ENCODE results near the gene UBR2.

Gene UBR2

DNA sequence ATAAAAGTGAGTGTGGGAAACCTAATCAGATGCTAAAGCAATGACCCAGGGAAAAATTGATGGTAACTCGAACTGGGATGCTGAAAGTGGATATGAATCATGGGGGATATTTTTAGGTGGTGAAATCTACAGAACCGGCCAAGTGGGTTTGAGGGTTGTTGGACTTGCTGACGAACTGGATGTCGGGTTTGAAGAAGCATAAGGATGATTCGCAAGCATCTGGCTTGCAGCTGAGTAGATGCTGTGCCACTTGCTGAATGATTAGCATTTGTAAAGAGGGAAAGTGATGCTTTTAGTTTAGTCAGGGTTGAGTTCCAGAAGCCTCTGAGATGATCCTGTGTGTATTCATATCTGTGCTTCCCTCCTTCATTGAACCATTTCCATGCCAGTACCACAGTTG lies 54.9 kb downstream of the UBR2 start:
- no peak for DNase-seq

DNA sequence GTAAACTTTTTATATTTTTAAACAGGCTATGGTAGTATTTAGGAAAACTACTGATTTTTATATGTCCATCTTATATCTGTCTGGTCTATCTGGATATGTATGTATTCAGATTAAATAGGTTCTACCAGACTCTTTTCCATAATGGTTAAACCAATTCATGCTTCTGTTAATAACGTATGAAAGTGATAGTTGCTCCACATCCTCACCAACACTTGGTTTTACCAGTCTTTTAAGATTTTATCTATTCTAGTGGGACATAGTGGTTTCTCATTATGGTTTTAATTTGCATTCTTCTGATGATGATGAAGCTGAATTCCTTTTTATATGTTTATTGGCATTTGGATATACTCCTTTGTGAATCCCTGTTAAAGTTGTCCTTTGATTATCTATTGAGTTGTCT lies 56.1 kb downstream of the UBR2 start:
- DNase-seq, result no peak

DNA sequence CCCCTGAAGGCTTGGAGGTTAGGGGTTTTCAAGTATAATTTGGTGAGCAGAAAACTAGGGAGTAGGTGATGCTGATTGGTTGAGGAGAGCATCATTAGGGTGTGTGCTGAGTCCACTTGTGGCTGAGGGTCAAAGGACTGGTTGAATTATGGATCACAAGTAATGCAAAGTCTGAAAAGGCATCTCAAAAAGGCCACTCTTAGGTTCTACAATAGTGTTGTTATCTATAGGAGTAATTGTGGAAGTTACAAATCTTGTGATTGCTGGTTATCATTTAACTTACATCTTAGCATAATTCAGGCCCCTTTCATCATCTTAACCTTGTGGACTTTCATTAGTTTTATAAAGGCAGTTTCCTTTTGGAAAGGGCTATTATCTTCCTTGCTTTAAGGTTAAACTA lies 60.8 kb downstream of the UBR2 start:
- DNase-seq, result no peak

DNA sequence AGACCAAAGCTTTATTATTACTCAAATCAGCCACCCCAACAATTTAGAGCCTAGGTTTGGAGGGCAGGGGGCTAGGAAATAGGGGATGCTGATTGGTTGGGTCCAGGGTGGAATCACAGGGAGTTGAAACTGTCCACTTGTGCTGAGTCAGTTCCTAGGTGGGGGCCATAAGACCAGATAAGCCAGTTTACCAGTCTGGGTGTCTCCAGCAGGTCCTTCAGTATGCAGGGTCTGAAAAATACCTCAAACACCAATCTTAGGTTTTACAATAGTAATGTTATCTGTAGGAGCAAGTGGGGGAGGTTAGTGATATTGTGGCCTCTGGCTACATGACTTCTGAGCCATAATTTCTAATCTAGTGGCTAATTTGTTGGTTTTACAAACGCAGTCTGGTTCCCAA lies 63.2 kb downstream of the UBR2 start:
- peak; percentile 39 for DNase-seq

- DNase-seq, result peak; percentile 13
Measured at GRCh38 chr6:42627674-42628073, 63.8 kb downstream of the UBR2 start.

GRCh38 chr6:42628604-42629003 lies 64.8 kb downstream of the UBR2 start:
- no peak for DNase-seq

- DNase-seq, result no peak
Measured at GRCh38 chr6:42629845-42630244, 66.0 kb downstream of the UBR2 start.

- DNase-seq, result no peak
Measured at GRCh38 chr6:42637681-42638080, 73.9 kb downstream of the UBR2 start.

DNA sequence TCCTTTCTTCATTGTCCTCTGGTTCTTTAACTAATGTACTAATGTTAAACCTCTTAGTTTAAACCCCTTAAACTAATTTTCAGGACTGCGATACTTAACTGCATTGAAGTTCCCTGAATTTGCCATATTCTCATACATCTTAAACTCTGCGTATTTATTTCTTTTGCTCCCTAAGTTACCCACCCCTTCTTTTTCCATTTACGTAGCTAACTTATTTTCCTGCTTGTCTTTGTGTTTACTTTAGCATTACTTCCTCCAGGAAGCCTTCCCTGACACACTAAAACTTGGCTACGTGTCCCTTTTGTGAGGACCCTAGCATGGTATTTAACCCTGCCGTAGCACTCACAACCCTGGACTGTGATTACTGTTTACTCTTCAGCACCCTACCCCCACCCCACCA lies 79.0 kb downstream of the UBR2 start:
- DNase-seq, result no peak

DNA sequence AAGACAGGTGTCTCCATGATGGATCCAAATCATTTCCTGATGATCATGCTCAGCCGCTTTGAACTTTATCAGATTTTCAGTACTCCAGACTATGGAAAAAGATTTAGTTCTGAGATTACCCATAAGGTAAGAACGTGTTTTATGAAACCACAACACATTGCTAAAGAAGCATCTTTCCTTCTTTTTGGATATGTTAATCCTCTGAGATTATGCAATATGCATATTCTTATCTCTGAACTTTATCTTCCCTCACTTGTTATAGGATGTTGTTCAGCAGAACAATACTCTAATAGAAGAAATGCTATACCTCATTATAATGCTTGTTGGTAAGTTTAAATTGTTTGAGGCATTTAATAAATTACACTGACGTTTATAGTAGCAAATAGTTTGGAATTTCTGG lies 80.4 kb downstream of the UBR2 start:
- DNase-seq, result no peak

- no peak for DNase-seq
Measured at GRCh38 chr6:42652024-42652746, 88.4 kb downstream of the UBR2 start.

DNA sequence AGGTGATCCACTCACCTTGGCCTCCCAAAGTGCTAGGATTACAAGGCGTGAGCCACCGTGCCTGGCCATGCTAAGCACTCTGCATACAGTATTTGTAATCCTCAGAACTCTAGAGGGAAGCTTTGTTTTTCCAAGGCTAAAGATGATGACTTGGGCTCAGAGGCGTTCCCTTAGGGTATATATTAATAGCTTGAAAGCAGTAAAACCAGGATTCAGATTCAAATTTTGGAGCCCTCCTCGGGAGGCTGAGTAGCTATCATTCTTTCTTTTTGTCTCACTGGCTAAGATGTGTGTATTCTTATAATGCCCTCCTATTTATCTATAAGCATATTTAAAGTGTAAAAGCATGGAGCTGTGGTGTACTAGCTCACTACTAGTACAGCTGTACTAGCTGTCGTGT lies 90.0 kb downstream of the UBR2 start:
- no peak for DNase-seq

DNA sequence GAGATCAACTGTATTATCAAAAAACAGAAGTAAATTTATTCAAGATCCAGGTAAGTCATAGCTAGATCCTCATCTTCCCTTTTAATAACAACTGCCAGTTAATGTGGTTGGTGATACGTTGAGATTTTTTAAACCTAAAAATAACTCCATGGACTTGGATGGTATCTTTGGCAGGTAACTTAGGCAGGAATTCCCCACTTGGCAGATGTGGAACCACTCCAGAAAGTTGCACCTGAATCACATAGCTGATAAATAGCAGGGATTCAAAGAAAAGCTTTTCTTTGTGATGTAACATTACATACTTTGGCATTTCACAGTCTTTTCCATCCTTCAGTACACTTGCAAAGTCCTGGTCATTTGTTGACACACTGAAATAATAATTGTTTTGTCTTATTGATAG lies 96.0 kb downstream of the UBR2 start:
- DNase-seq, result no peak

GRCh38 chr6:42661540-42662153 lies 97.8 kb downstream of the UBR2 start:
- peak; percentile 83 for DNase-seq

DNA sequence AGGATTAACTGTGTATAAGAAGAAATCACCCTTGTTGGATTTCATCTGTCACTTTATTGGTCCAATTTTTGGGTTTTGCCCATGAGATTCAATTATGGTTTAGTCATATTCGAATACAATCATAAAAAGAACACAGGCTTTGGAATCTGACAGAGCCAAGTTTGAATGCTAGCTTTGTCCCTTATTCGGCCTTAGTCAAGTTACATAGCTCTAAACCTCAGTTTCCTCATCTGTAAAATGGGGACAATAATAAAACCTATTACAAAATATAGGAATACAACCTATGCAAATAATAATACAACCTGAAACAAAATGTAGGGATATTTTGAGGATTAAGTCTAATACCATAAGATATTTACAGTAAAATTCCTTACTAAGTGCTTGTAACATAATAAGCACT lies 100.9 kb downstream of the UBR2 start:
- DNase-seq, result no peak

GRCh38 chr6:42674368-42674767 lies 110.5 kb downstream of the UBR2 start:
- DNase-seq, result peak; percentile 84

DNA sequence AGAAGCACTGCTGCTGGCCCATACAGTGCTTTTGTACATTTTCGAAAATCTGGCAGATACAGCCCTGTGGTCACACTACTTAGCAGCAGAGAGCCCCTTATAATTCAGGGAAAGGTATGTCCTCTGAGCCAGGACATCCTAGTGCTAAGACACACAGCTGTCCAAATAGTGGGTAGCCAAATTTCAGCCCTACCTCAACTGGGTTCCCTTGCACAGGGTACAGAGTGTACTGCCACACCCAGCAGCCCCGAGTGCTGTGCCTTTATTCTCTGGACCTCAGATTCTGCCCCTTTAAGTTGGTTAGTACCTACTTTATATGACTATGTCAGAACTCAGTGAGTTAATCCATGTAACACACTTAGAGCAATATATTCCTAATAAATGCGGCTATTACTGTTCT lies 111.0 kb downstream of the UBR2 start:
- DNase-seq, result no peak

DNA sequence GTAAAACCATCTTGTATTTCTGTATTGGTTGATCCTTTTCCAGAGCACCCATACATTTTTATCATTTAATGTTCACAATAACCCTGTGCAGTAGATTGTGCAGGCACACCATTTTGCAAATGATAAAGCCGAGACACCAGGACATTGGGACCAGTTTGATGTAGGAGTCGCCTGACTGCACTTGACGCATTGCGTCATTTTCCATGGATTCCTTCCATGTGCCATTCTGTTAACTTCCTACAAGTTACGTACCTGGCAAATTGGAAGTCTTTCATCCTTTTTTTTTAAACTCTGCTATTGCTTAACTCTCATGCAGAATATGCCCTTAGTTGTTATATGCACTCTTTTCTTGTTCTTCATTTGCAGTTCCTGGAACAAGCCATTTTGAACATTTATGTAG lies 115.5 kb downstream of the UBR2 start:
- DNase-seq, result no peak

GRCh38 chr6:42688281-42688680 lies 124.5 kb downstream of the UBR2 start:
- DNase-seq, result no peak

- no peak for DNase-seq
Measured at GRCh38 chr6:42689371-42689770, 125.5 kb downstream of the UBR2 start.

GRCh38 chr6:42690151-42690702 lies 126.4 kb downstream of the UBR2 start:
- DNase-seq, result no peak

GRCh38 chr6:42690872-42691271 lies 127.0 kb downstream of the UBR2 start:
- DNase-seq, result no peak

GRCh38 chr6:42692137-42692911 lies 128.5 kb downstream of the UBR2 start:
- no peak for DNase-seq
